Activated B cell treated with CpG ODN at 0.5 μM for 24 hours (primary cell): ENCODE data around the gene RERE. TPM values are rescaled to one million over a fixed set of nuclear protein-coding genes. Genes with fewer than 3 reads are reported as not detected.

Experiments
- ATAC-seq: fragments of 200-7000 bp; cut with Tn5 transposase; one replicate; pipeline ENCODE4 v1.10.0; 2021; ENCODE audit warnings: low read depth, mild to moderate bottlenecking, moderate library complexity
- CTCF ChIA-PET: fragments of 350-600 bp; sonication (Branson Sonifier 250); formaldehyde crosslinking; loops from one replicate; lab custom pipeline; 2021; ENCODE audit warnings: antibody characterized with exemption; lab: Charles Lee
- POLR2A ChIA-PET: fragments of 350-600 bp; sonication (Branson Sonifier 250); formaldehyde crosslinking; loops from one replicate; lab custom pipeline; 2021; ENCODE audit warnings: antibody characterized with exemption; lab: Charles Lee
- DNase-seq: peaks from one replicate; pipeline ENCODE4 v3.0.0; 2022
- H3K27ac Mint-ChIP-seq: one replicate; pipeline ENCODE4 v1.8.0; 2020; ENCODE audit warnings: mixed read lengths
- H3K27me3 Mint-ChIP-seq: one replicate; pipeline ENCODE4 v1.8.0; 2021; ENCODE audit warnings: mixed read lengths
- H3K36me3 Mint-ChIP-seq: one replicate; pipeline ENCODE4 v1.8.0; 2021; ENCODE audit warnings: low read depth, mixed read lengths
- H3K4me1 Mint-ChIP-seq: one replicate; pipeline ENCODE4 v1.8.0; 2021; ENCODE audit warnings: mixed read lengths
- H3K4me3 Mint-ChIP-seq: one replicate; pipeline ENCODE4 v1.8.0; 2020; ENCODE audit warnings: mild to moderate bottlenecking, mixed read lengths
- H3K9me3 Mint-ChIP-seq: one replicate; pipeline ENCODE4 v1.8.0; 2020; ENCODE audit warnings: mixed read lengths
- CTCF ChIP-seq: fragments of 200-600 bp; IDR thresholded peaks from one replicate; pipeline ENCODE4 v1.8.0; 2022; ENCODE audit warnings: antibody characterized with exemption, mild to moderate bottlenecking
- intact Hi-C: fragments of 100-400 bp; cut with micrococcal nuclease; formaldehyde crosslinking; loops from one replicate; pipeline ENCODE4 v1.15.1; 2024
- total RNA-seq: library from RNA; stranded (reverse); gene quantifications from 2 replicates; pipeline ENCODE4 v1.2.3, GENCODE V29; 2022

Gene RERE
- total RNA-seq, 1 donor from 2014 or later = 98.8 TPM

- intact Hi-C loops = loop anchor here (2.0 to 5.0 kb wide), 4 partner anchors 33 to 313 kb away; partner anchors contain the start of genes ENO1 and GPR157
- DNase-seq = no peak
- peak overlapping the region; percentile 94 for H3K4me3 Mint-ChIP-seq
- no peak for TF ChIP-seq CTCF
- H3K27me3 Mint-ChIP-seq = no peaks in the 10 kb centered on the region
- POLR2A ChIA-PET = interaction anchor here (0.6 to 2.6 kb wide), 3 partner anchors 62 to 254 kb away, joined by 3 to 33 read pairs (median 5); partner anchors contain the start of gene ENO1
- H3K9me3 Mint-ChIP-seq = no peaks in the 10 kb centered on the region
- H3K36me3 Mint-ChIP-seq = peaks cover 9% of the 10 kb centered on the region
- CTCF ChIA-PET = interaction anchor here (1.2 to 2.1 kb wide), 3 partner anchors 33 to 89 kb away, joined by 3 to 15 read pairs (median 4); no protein-coding TSS in a partner anchor
- no peak for ATAC-seq
- peaks cover 44% of the 10 kb centered on the region for H3K4me1 Mint-ChIP-seq
- H3K27ac Mint-ChIP-seq = peak overlapping the region; percentile 96
Measured at GRCh38 chr1:8816264-8816663, 1.2 kb downstream of the RERE start.

- Mint-ChIP-seq H3K9me3 (no peaks in the 10 kb centered on the region), H3K4me1 (peaks cover 45% of the 10 kb centered on the region), H3K27ac (peak overlapping the region; percentile 96), H3K4me3 (peak overlapping the region; percentile 94), H3K36me3 (peaks cover 9% of the 10 kb centered on the region), H3K27me3 (no peaks in the 10 kb centered on the region)
- intact Hi-C loops = loop anchor here (2.0 to 5.0 kb wide), 4 partner anchors 33 to 313 kb away; partner anchors contain the start of genes ENO1 and GPR157
- ATAC-seq (no peak), DNase-seq (no peak)
- ChIA-PET CTCF (interaction anchor here (1.2 to 2.1 kb wide), 3 partner anchors 33 to 89 kb away, joined by 3 to 15 read pairs (median 4); no protein-coding TSS in a partner anchor), POLR2A (interaction anchor here (0.6 to 2.6 kb wide), 5 partner anchors 33 to 254 kb away, joined by 3 to 33 read pairs (median 5); partner anchors contain the start of gene ENO1)
- TF ChIP-seq CTCF = no peak
Measured at GRCh38 chr1:8815582-8816151, 1.8 kb downstream of the RERE start.

- no peak for ATAC-seq
- Mint-ChIP-seq H3K27me3 (no peaks in the 10 kb centered on the region), H3K27ac (peak overlapping the region; percentile 50), H3K36me3 (peaks cover 9% of the 10 kb centered on the region), H3K4me1 (peaks cover 46% of the 10 kb centered on the region), H3K4me3 (peak overlapping the region; percentile 59), H3K9me3 (no peaks in the 10 kb centered on the region)
- no peak for DNase-seq
- intact Hi-C loops = loop anchor here (5.0 kb wide), 2 partner anchors 62 to 113 kb away; partner anchors contain the start of gene ENO1
- CTCF ChIA-PET = interaction anchor here (1.2 to 2.1 kb wide), 3 partner anchors 34 to 88 kb away, joined by 3 to 15 read pairs (median 4); no protein-coding TSS in a partner anchor
- POLR2A ChIA-PET = interaction anchor here (0.8 to 1.1 kb wide), 3 partner anchors 34 to 253 kb away, joined by 3 to 6 read pairs (median 4); no protein-coding TSS in a partner anchor
- no peak for TF ChIP-seq CTCF
Measured at GRCh38 chr1:8814865-8815264, 2.6 kb downstream of the RERE start.

- peaks cover 46% of the 10 kb centered on the region for H3K4me1 Mint-ChIP-seq
- ChIA-PET CTCF (no interaction called here), POLR2A (interaction anchor here (0.5 kb wide), 1 partner anchor 56 kb away, joined by 6 read pairs; no protein-coding TSS in a partner anchor)
- no peak for ATAC-seq
- peaks cover 9% of the 10 kb centered on the region for H3K36me3 Mint-ChIP-seq
- peak overlapping the region; percentile 41 for H3K27ac Mint-ChIP-seq
- TF ChIP-seq CTCF = no peak
- no peak overlapping the region for H3K4me3 Mint-ChIP-seq
- no peaks in the 10 kb centered on the region for H3K27me3 Mint-ChIP-seq
- intact Hi-C loops = no loop called here
- DNase-seq = no peak
- H3K9me3 Mint-ChIP-seq = no peaks in the 10 kb centered on the region
Measured at GRCh38 chr1:8813991-8814390, 3.4 kb downstream of the RERE start.
